ENCODE data around the gene TXNL4B. TPM values are rescaled to one million over a fixed set of nuclear protein-coding genes. Genes with fewer than 3 reads are reported as not detected.
"Not testable (repeated sequence)": the region's sequence is repeated elsewhere in the genome, so short reads cannot be mapped to it uniquely, and the experiment has no call there.

TXNL4B gene
- total RNA-seq, 1 experiment from 2014 or later: 7.5 TPM

GRCh38 chr16:72057313-72057712 is 36.1 kb downstream of the TXNL4B start:
- H3K9me3 ChIP-seq, H3K4me3 ChIP-seq, DNase-seq, H3K36me3 ChIP-seq, H3K27me3 ChIP-seq: not testable (repeated sequence)

GRCh38 chr16:72055911-72056310 is 37.5 kb downstream of the TXNL4B start:
- no peak for DNase-seq
- Histone ChIP-seq H3K9me3 (no peaks in the 10 kb centered on the region), H3K27me3 (no peaks in the 10 kb centered on the region), H3K36me3 (no peaks in the 10 kb centered on the region), H3K4me3 (no peak overlapping the region)

- not testable (repeated sequence) for H3K9me3 ChIP-seq, DNase-seq, H3K4me3 ChIP-seq, H3K27me3 ChIP-seq, H3K36me3 ChIP-seq
Measured at GRCh38 chr16:72054254-72054847, 39.1 kb downstream of the TXNL4B start, which contains the start of gene HP. HP (plus strand) TSS chr16:72054505; CDS start chr16:72054653, 148 bp downstream.

- Histone ChIP-seq H3K9me3 (no peaks in the 10 kb centered on the region), H3K4me3 (no peak overlapping the region), H3K36me3 (no peaks in the 10 kb centered on the region), H3K27me3 (no peaks in the 10 kb centered on the region)
- no peak for DNase-seq
Measured at GRCh38 chr16:72051818-72052217, 41.6 kb downstream of the TXNL4B start.

- Histone ChIP-seq H3K36me3 (no peaks in the 10 kb centered on the region), H3K4me3 (no peak overlapping the region), H3K9me3 (no peaks in the 10 kb centered on the region), H3K27me3 (no peaks in the 10 kb centered on the region)
- no peak for DNase-seq
Measured at GRCh38 chr16:72050769-72051464, 42.5 kb downstream of the TXNL4B start.

GRCh38 chr16:72049110-72049509 is 44.3 kb downstream of the TXNL4B start:
- Histone ChIP-seq H3K36me3 (no peaks in the 10 kb centered on the region), H3K9me3 (no peaks in the 10 kb centered on the region), H3K27me3 (no peaks in the 10 kb centered on the region), H3K4me3 (no peak overlapping the region)
- no peak for DNase-seq

GRCh38 chr16:72044825-72045359 is 48.5 kb downstream of the TXNL4B start:
- Histone ChIP-seq H3K36me3 (no peaks in the 10 kb centered on the region), H3K9me3 (no peaks in the 10 kb centered on the region), H3K4me3 (no peak overlapping the region), H3K27me3 (no peaks in the 10 kb centered on the region)
- DNase-seq: no peak

- Histone ChIP-seq H3K4me3 (no peak overlapping the region), H3K9me3 (no peaks in the 10 kb centered on the region), H3K36me3 (no peaks in the 10 kb centered on the region), H3K27me3 (no peaks in the 10 kb centered on the region)
- DNase-seq: no peak
Measured at GRCh38 chr16:72044296-72044695, 49.1 kb downstream of the TXNL4B start.

- Histone ChIP-seq H3K9me3 (no peaks in the 10 kb centered on the region), H3K4me3 (no peak overlapping the region), H3K27me3 (no peaks in the 10 kb centered on the region), H3K36me3 (no peaks in the 10 kb centered on the region)
- no peak for DNase-seq
Measured at GRCh38 chr16:72043539-72043938, 49.9 kb downstream of the TXNL4B start.

- H3K4me3 ChIP-seq: no peak overlapping the region
- H3K36me3 ChIP-seq: no peaks in the 10 kb centered on the region
- DNase-seq: no peak
- H3K27me3 ChIP-seq: no peaks in the 10 kb centered on the region
- no peaks in the 10 kb centered on the region for H3K9me3 ChIP-seq
Measured at GRCh38 chr16:72043058-72043457, 50.4 kb downstream of the TXNL4B start.

- DNase-seq: no peak
- no peaks in the 10 kb centered on the region for H3K27me3 ChIP-seq
- H3K9me3 ChIP-seq: no peaks in the 10 kb centered on the region
- H3K4me3 ChIP-seq: no peak overlapping the region
- no peaks in the 10 kb centered on the region for H3K36me3 ChIP-seq
Measured at GRCh38 chr16:72042157-72042660, 51.2 kb downstream of the TXNL4B start.

- Histone ChIP-seq H3K27me3 (no peaks in the 10 kb centered on the region), H3K4me3 (no peak overlapping the region), H3K36me3 (no peaks in the 10 kb centered on the region)
Measured at GRCh38 chr16:72036098-72036497, 57.3 kb downstream of the TXNL4B start.

More at GRCh38 chr16:72036098-72036497, 57.3 kb downstream of the TXNL4B start:
- DNase-seq: no peak
- H3K9me3 ChIP-seq: no peaks in the 10 kb centered on the region

Other genes with a start within 250 kb of the TXNL4B start
- 1.2 and 6.5 TPM in 2 replicates for gene ATXN1L, start 247.6 kb downstream of the TXNL4B start, total RNA-seq (2014; rRNA removed; shearing (Covaris generic); ENCODE audit: low replicate concordance)
- 4.3 and 17.7 TPM in 2 replicates for gene ZNF821, start 209.4 kb downstream of the TXNL4B start, total RNA-seq (2014; rRNA removed; shearing (Covaris generic); ENCODE audit: low replicate concordance)
- 93.5 and 95.1 TPM in 2 replicates for gene IST1, start 198.1 kb downstream of the TXNL4B start, total RNA-seq (2014; rRNA removed; shearing (Covaris generic); ENCODE audit: low replicate concordance)
- not detected in 2 replicates for gene PKD1L3, start 93.2 kb downstream of the TXNL4B start, total RNA-seq (2014; rRNA removed; shearing (Covaris generic); ENCODE audit: low replicate concordance)
- 4.5 and 12.8 TPM in 2 replicates for gene DHODH, start 84.9 kb downstream of the TXNL4B start, total RNA-seq (2014; rRNA removed; shearing (Covaris generic); ENCODE audit: low replicate concordance)
- gene HP, start 39.1 kb downstream of the TXNL4B start, total RNA-seq (2014; rRNA removed; shearing (Covaris generic); ENCODE audit: low replicate concordance): not detected in 2 replicates
- gene HPR, start 30.4 kb downstream of the TXNL4B start, total RNA-seq (2014; rRNA removed; shearing (Covaris generic); ENCODE audit: low replicate concordance): not detected in 2 replicates
- gene DHX38, start 227 bp upstream of the TXNL4B start, total RNA-seq (2014; rRNA removed; shearing (Covaris generic); ENCODE audit: low replicate concordance): 24.3 and 31.3 TPM in 2 replicates
- not detected in 2 replicates for gene PMFBP1, start 78.5 kb upstream of the TXNL4B start, total RNA-seq (2014; rRNA removed; shearing (Covaris generic); ENCODE audit: low replicate concordance)